AML-193 (cell line): Measurements from ENCODE around the gene ZFP36L1.
"Not testable (repeated sequence)": the region's sequence is repeated elsewhere in the genome, so short reads cannot be mapped to it uniquely, and the experiment has no call there.

Experiments
- DNase-seq, 2 experiments: peaks; one replicate each; lab custom pipeline; 2025; lab: John Stamatoyannopoulos, UW

Gene ZFP36L1

GRCh38 chr14:68784226-68784910 is 8.5 kb downstream of the ZFP36L1 start:
- no peak for DNase-seq

DNA sequence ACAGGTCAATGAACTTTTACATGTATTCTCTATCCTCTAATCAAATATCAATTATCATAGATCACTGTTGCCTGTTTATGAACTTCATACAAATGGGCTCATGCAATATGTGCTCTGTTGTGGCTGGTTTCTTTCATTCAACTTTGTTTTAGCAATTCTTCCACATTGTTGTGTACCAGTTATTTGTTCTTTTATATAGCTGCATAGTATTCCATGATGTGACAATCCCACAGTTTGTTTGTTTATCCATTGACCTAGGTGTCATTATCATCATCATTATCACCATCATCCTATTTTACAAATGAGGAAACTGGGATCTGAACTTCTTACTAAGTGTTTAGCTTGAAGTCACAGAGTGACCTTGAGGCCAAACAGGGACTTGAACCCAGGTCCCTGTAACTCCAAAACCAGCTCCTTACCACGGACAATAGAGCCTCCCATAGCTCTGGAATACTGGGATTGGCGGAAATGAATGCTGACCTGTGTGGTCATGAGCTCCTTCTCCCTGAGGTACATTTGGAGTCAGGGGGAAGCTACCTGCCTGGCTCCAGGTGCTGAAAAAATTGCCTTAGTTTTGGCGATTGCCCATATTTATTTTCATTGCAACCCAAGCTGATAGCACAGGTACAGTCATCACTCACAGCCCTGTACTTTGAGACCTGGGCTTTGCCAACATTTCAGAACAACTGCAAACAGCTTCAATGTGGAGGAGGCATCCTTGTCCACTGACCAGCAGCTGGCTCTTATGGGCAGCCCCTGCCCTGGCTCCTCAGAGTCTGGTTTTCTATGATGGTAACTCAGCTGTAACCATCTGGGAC is 9.2 kb downstream of the ZFP36L1 start:
- DNase-seq: no peak

DNA sequence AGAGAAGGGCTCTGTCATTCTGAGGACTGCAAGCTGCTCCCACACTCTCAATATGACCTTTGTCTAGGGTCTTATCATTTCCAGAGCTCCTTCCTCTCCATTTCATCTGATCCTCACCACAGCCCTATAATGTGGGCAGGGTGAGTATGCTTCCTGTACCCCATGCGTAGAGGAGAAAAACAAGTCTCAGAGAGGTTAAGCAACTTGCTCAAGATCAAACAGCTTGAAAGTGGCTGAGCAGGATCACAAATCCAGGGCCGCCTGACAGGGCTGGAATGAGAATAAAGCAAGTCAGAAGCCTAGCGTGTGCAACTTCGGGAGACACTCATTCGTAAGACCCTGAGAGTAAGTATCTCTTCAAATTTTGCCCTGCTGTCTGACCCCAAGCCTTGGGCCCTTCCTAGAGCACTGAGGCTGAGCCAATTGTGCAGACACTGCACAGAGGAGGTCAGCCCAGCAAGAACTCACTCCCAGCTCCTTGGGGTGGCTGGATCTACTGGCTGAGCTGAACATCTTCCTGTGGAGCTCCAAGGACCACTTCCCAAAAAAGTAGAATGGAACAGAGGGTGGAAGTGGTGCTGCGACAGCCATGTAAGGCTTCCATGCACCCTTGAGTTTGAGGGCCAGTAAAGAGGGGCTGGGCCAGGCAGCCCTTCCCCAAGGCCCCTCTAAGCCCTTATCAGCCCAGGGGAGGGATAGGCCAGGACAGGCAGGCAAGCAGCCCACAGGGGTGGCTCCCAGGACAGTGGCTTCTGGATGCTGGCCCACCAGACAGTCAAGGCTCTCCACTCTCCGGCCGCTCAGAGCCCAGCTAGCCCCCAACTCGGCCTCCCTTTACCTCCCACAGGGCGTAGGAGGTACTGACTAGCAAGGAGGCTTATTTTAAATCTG is 10.5 kb downstream of the ZFP36L1 start:
- DNase-seq: no peak

DNA sequence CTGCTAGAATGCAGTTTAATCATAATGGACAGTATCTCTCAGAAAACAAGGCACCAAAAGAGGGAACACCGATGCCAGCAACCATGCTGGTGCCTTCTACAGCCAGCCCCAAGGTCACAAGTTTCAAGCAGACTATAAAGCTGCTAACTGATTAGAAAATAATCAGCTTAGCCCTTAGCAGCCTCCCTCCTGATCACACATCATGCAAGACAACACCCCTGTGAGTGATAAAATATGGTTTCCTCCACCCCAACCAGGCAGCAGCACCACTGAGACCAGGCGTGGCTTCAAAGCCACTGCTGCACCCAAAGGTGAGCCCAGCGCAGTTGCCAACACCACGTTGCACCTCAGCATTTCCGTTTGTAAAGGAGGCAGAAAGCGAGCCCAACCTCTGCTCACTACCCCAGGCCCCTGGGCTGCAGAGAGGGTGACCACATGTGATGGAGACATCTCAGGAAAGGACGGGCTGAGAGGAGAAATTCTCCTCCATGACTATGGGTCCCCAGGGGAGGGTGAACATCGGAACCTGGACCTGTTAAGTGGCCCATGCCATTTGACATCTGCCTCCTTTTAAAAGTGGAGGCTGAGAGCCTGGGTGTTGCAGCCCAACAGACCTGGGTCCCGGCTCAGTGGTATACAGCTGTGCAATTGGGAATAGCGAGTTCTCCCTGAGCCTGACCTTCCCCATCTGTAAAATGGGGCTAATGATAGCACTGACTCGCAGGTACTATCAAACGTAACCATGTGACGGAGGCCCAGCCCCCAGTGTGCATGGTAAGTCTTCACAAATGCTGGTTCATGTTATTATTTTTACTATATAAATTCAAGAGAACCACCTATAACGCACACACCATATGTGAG is 11.5 kb downstream of the ZFP36L1 start:
- DNase-seq: no peak

- DNase-seq: no peak
Measured at GRCh38 chr14:68780358-68781160, 12.3 kb downstream of the ZFP36L1 start.

GRCh38 chr14:68779761-68780323 is 13.0 kb downstream of the ZFP36L1 start:
- DNase-seq: no peak

GRCh38 chr14:68777644-68778043 is 15.2 kb downstream of the ZFP36L1 start:
- DNase-seq: no peak

GRCh38 chr14:68775614-68776126 is 17.2 kb downstream of the ZFP36L1 start:
- no peak for DNase-seq

GRCh38 chr14:68774771-68775613 is 17.9 kb downstream of the ZFP36L1 start:
- no peak for DNase-seq

DNA sequence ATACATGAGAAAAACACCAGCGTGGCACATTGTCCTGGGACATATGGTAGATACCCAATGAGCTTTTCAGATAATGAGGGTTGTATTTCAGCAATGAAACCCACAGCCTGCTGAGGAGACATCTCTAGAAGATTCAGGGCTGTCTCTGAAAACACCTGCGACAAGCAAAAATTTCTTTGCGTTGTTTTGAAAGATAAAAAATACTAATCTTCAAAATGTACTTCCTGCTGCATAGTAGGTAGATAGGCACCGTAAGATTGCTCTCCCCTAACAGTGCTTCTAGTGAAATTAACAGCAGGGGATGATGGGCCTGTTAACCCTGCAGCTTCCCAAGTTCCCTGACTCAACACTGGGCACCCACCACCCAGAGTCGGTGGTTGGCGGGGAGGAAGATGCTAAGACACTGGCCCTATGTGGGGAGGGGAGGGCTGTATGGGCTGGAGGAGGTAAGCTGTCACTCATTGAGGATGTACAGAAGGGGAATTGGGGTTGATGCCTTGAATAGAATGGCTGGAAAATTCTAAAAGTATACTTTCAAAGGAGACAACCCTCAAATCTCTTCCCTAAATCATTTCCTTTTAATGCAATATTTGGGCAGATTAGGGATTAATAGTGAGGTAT is 20.0 kb downstream of the ZFP36L1 start:
- DNase-seq: no peak

- DNase-seq: no peak
Measured at GRCh38 chr14:68771631-68772030, 21.2 kb downstream of the ZFP36L1 start.

DNA sequence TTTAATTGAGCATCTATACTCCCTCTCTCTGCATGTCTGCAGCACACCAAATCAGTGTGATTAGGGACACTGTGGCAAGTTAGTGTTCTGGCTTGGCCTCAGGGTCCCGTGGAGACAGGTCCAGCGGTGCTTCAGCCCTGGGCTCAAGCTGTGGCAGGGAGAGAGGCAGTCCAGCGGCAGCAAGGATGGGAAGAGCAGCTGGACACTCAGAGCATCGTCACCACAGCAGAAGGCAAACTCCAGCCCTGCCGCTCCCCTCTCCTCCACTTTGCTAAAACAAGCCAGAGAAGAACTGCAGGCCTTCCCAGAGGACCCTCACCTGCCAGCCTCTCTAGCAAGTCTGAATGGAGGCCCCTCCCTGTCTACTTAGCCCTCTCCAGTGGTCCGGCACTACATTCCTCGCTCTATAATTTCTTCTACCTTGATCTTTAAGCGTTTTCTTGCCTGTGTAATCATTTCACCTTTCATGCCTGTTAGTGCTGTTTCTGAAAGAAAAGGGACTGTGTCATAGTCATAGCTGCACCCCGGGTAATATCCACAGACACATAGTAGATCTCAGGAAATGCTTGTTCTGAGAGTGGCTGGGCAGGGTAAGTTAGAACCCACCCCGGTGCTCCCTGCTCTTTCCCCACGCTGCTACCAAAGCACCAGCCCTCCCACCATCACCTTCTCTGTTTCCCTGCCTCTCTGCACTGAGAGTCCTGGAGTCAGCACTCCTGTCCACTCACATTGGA is 22.1 kb downstream of the ZFP36L1 start:
- no peak for DNase-seq

GRCh38 chr14:68770051-68770450 is 22.8 kb downstream of the ZFP36L1 start:
- DNase-seq: no peak

- no peak for DNase-seq
Measured at GRCh38 chr14:68768316-68768715, 24.6 kb downstream of the ZFP36L1 start.

- DNase-seq: no peak
Measured at GRCh38 chr14:68767248-68767645, 25.6 kb downstream of the ZFP36L1 start.

- no peak for DNase-seq
Measured at GRCh38 chr14:68766299-68767247, 26.3 kb downstream of the ZFP36L1 start.

DNA sequence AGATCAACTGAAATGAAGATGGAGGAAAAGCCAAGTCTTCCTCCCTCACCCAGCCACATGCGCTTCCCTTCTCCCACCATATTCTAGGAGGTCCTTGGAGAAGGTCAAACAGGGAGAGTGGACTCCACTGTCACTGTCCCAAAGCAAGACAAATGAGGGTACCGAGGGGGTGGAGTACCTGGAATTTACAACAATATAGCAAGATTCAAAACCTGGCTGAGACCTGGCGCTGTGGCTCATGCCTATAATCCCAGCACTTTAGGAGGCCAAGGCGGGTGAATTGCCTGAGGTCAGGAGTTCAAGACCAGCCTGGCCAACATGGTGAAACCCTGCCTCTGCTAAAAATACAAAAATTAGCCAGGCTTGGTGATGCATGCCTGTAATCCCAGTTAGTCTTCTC is 29.0 kb downstream of the ZFP36L1 start:
- not testable (repeated sequence) for DNase-seq
